HEK293T (cell line): ENCODE results near the gene AMDHD1.

ENCODE experiments used
- CTCF ChIA-PET: fragments of 350-600 bp; formaldehyde crosslinking; extraction: SDS; loops from one replicate; lab custom pipeline; 2021; ENCODE audit warnings: antibody characterized with exemption, inconsistent platforms; lab: Yijun Ruan, JAX
- POLR2A ChIA-PET: fragments of 350-600 bp; formaldehyde crosslinking; extraction: SDS; loops from one replicate; lab custom pipeline; 2020; ENCODE audit warnings: antibody characterized with exemption, inconsistent platforms; lab: Yijun Ruan, JAX
- DNase-seq: peaks from one replicate; pipeline ENCODE4 v3.0.0; 2012; ENCODE audit warnings: mixed read lengths; ENCODE audit errors: extremely low spot score
- ARNT ChIP-seq: fragments of 450-650 bp; IDR thresholded peaks from 2 replicates; pipeline ENCODE4 v1.6.1; 2017; ENCODE audit warnings: mild to moderate bottlenecking
- BHLHE40 ChIP-seq: fragments of 450-650 bp; IDR thresholded peaks from 2 replicates; pipeline ENCODE4 v1.6.1; 2016; ENCODE audit warnings: mild to moderate bottlenecking, moderate library complexity, borderline replicate concordance
- CTBP1 ChIP-seq: fragments of 450-650 bp; IDR thresholded peaks from 2 replicates; pipeline ENCODE4 v1.6.1; 2016; ENCODE audit warnings: borderline replicate concordance
- ELF4 ChIP-seq: fragments of 450-650 bp; IDR thresholded peaks from 2 replicates; pipeline ENCODE4 v1.6.1; 2017; ENCODE audit warnings: antibody characterized with exemption
- FOXA1 ChIP-seq: fragments of 450-650 bp; IDR thresholded peaks from 2 replicates; pipeline ENCODE4 v1.6.1; 2016; ENCODE audit warnings: mild to moderate bottlenecking
- FOXK2 ChIP-seq: fragments of 450-650 bp; IDR thresholded peaks from 2 replicates; pipeline ENCODE4 v1.6.1; 2016; ENCODE audit warnings: mild to moderate bottlenecking
- FOXM1 ChIP-seq: fragments of 450-650 bp; IDR thresholded peaks from 2 replicates; pipeline ENCODE4 v1.6.1; 2017; ENCODE audit warnings: mild to moderate bottlenecking, borderline replicate concordance
- HDGF ChIP-seq: fragments of 450-650 bp; IDR thresholded peaks from 2 replicates; pipeline ENCODE4 v1.6.1; 2017; ENCODE audit warnings: antibody characterized with exemption, borderline replicate concordance
- L3MBTL2 ChIP-seq: fragments of 450-650 bp; conservative IDR thresholded peaks from 2 replicates; pipeline ENCODE4 v1.6.1; 2016; ENCODE audit warnings: mild to moderate bottlenecking
- LEF1 ChIP-seq: fragments of 450-650 bp; IDR thresholded peaks from 2 replicates; pipeline ENCODE4 v1.6.1; 2017; ENCODE audit warnings: mild to moderate bottlenecking, borderline replicate concordance
- NFRKB ChIP-seq: fragments of 450-650 bp; IDR thresholded peaks from 2 replicates; pipeline ENCODE4 v1.6.1; 2016; ENCODE audit warnings: mild to moderate bottlenecking, moderate library complexity
- SP1 ChIP-seq: fragments of 450-650 bp; IDR thresholded peaks from 2 replicates; pipeline ENCODE4 v1.6.1; 2017
- SUZ12 ChIP-seq: fragments of 450-650 bp; IDR thresholded peaks from 2 replicates; pipeline ENCODE4 v1.6.1; 2016; ENCODE audit warnings: mild to moderate bottlenecking
- TARDBP ChIP-seq: fragments of 450-650 bp; IDR thresholded peaks from 2 replicates; pipeline ENCODE4 v1.6.1; 2016
- ZNF384 ChIP-seq: fragments of 450-650 bp; IDR thresholded peaks from 2 replicates; pipeline ENCODE4 v1.6.1; 2016
- TF ChIP-seq, protein P1 (sequence below): fragments of 450-650 bp; IDR thresholded peaks from 2 replicates; pipeline ENCODE4 v1.6.1; 2016

The AMDHD1 gene, protein sequence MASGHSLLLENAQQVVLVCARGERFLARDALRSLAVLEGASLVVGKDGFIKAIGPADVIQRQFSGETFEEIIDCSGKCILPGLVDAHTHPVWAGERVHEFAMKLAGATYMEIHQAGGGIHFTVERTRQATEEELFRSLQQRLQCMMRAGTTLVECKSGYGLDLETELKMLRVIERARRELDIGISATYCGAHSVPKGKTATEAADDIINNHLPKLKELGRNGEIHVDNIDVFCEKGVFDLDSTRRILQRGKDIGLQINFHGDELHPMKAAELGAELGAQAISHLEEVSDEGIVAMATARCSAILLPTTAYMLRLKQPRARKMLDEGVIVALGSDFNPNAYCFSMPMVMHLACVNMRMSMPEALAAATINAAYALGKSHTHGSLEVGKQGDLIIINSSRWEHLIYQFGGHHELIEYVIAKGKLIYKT

DNA sequence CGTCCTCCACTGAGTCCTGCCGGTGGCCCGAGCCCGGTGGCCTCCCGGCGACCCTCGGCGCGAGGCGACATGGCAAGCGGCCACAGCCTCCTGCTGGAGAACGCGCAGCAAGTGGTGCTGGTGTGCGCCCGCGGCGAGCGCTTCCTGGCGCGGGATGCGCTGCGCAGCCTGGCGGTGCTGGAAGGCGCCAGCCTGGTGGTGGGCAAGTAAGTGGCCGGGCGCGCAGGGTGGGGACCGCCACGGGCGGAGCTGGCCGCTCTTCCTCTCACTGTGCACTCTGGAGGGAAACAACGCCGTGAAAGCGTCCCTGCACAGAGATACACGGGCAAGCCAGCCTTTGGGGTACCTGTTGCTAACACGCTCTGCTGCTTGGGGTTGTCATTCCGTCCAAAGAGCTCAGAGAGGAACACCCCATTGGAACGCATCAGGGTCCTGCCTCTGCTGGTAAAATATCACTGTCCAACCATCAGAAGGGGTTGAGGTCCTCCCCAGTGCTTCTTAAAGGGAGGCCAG lies at the start of gene AMDHD1:
Gene AMDHD1 (plus strand): TSS at position 2 of the 513 bp plus-strand sequence. CDS start 68 bp downstream, at position 70.
- ChIA-PET CTCF (interaction anchor here (1.1 kb wide), 1 partner anchor 53 kb away, joined by 3 read pairs; the partner anchor contains the start of gene HAL), POLR2A (interaction anchor here (0.8 to 2.7 kb wide), 8 partner anchors 9 to 98 kb away, joined by 3 to 10 read pairs (median 4); partner anchors contain the start of gene LTA4H)
- DNase-seq, result peak; percentile 75
- TF ChIP-seq TARDBP (0 out of 2 replicates have a peak, but pooled peaks have one; percentile 12), ELF4 (no peak)

DNA sequence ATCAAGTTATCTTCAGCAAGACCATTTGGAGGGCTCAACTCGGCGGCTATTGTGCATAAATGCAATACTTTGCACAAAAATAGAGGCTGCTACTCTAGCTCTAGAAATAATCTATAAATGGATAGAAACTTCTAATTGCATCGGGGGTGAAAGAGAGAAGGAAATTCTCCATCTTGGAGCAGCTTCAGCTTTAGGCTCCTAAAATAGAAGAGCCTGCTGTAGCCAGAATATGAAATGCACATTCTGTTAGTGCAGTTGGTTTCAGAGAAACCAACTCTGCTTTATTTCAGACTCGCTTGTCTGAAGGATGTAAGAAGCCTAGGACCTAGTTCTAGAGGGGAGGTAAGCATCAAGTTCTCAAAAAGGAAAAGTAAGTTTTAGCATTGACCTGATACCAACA lies 46.3 kb upstream of the AMDHD1 start:
- TF ChIP-seq L3MBTL2, result no peak
- no peak for TF ChIP-seq FOXA1
- TF ChIP-seq, protein P1, sequence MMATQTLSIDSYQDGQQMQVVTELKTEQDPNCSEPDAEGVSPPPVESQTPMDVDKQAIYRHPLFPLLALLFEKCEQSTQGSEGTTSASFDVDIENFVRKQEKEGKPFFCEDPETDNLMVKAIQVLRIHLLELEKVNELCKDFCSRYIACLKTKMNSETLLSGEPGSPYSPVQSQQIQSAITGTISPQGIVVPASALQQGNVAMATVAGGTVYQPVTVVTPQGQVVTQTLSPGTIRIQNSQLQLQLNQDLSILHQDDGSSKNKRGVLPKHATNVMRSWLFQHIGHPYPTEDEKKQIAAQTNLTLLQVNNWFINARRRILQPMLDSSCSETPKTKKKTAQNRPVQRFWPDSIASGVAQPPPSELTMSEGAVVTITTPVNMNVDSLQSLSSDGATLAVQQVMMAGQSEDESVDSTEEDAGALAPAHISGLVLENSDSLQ, result no peak
- no peak for TF ChIP-seq BHLHE40
- no peak for TF ChIP-seq ARNT
- no peak for TF ChIP-seq SUZ12
- TF ChIP-seq SP1, result no peak
- DNase-seq, result no peak
- ChIA-PET POLR2A (no interaction called here), CTCF (no interaction called here)

DNA sequence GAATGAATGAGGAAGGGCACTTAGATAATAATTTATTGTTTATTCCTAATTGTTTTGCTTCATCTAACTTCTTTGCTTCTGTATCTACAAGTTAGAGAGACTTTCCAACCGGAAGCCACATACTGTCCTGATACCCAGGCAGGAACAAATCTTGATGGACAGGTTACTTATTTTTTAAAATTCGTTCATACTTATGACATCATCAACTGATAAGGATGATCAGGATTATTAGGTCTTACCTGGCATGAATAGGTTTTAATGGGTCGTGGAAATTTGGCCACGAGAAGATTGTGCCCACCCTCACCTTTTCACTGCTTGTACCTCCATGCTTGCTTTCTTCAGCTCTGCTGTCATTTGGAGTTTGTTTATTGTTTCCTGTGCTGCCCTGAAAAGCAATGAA lies 45.0 kb upstream of the AMDHD1 start:
- CTCF ChIA-PET, result no interaction called here
- TF ChIP-seq SUZ12 (no peak), ZNF384 (no peak), HDGF (no peak), TARDBP (no peak), NFRKB (no peak), FOXM1 (no peak), FOXK2 (no peak), SP1 (no peak), ARNT (no peak), CTBP1 (no peak), ELF4 (no peak), LEF1 (no peak), L3MBTL2 (no peak), FOXA1 (no peak), BHLHE40 (no peak)
- TF ChIP-seq, protein P1, result no peak
- POLR2A ChIA-PET, result interaction anchor here (1.2 kb wide), 1 partner anchor 44 kb away, joined by 3 read pairs; the partner anchor contains the start of gene CCDC38
- no peak for DNase-seq

DNA sequence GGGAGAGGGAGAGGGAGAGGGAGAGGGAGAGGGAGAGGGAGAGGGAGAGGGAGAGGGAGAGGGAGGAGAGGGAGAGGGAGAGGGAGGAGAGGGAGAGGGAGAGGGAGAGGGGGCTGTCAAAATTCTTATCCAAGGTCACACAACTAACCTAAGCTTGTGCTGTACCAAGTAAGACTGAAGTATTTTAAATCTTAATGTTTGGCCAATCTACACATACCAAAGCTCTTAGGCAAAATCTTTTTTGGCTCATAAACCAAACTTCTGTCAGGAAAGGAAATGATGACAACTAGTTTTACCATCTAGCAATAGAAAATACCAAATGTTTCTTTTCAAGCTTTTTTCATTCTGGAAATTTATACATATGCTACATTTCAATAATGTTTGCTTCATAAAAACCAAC lies 34.6 kb upstream of the AMDHD1 start:
- ChIA-PET CTCF (no interaction called here), POLR2A (interaction anchor here (1.1 kb wide), 1 partner anchor 33 kb away, joined by 3 read pairs; no protein-coding TSS in a partner anchor)
- no peak for DNase-seq
- TF ChIP-seq CTBP1, result no peak

DNA sequence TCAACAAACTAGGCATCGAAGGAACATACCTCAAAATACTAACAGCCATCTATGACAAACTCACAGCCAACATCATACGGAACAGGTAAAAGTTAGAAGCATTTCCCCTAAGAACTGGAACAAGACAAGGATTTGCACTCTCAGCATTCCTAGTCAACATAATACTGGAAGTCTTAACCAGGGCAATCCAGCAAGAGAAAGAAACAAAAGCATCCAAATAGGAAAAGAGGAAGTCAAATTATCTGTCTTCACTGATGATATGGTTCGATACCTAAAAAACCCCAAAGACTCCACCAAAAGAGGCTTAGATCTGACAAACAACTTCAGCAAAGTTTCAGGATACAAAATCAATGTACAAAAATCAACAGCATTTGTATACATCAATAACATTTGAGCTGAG lies 33.3 kb upstream of the AMDHD1 start:
- POLR2A ChIA-PET, result no interaction called here
- no peak for DNase-seq
- CTCF ChIA-PET, result no interaction called here
- TF ChIP-seq FOXM1, result no peak
- no peak for TF ChIP-seq FOXK2
- no peak for TF ChIP-seq BHLHE40
- no peak for TF ChIP-seq FOXA1
- TF ChIP-seq ELF4, result no peak
- no peak for TF ChIP-seq LEF1
- no peak for TF ChIP-seq SUZ12
- TF ChIP-seq, protein P1, result no peak
- no peak for TF ChIP-seq HDGF

DNA sequence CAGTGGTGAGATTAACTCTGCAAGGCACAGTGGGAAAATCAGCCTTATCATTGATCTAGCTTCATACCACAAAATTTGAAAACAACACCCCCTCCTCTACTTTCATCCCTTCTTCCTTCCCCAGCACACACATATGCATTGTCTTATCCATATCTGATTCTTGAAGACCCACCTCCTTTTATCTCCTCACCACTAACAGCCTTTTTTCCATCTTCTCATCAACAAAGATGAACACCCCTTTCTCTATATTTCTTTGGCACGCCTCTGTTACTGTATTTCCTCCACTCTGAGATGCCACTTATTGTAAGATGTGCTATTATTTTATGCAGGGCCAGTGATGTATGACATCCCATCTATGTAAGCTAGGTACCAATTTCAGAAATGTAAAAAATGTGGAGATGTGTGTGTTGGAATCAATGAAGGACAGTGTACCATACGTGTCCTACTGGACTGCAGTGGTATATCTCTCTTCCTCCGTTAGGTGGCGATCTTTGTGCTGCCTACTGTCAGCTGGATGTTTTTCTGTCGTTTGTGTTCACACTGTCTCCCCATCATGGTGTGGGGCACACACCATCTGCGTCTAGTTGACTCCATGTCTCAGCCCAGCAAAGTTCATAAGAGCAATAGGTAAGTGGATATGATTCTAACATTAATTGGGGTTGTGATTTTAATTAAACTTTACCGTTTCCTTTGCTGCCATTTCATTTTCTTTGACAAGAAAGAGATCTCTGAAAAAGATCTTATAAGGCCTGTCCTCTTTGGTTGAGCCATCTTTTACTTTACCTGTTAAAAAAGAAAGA lies 24.7 kb upstream of the AMDHD1 start:
- DNase-seq, result peak; percentile 74
- ChIA-PET POLR2A (no interaction called here), CTCF (interaction anchor here (1.0 to 2.9 kb wide), 4 partner anchors 40 to 80 kb away, joined by 3 to 18 read pairs (median 6); no protein-coding TSS in a partner anchor)
- no peak for TF ChIP-seq FOXA1
